Measurements from ENCODE around the gene TUBGCP2.

The TUBGCP2 gene

DNA sequence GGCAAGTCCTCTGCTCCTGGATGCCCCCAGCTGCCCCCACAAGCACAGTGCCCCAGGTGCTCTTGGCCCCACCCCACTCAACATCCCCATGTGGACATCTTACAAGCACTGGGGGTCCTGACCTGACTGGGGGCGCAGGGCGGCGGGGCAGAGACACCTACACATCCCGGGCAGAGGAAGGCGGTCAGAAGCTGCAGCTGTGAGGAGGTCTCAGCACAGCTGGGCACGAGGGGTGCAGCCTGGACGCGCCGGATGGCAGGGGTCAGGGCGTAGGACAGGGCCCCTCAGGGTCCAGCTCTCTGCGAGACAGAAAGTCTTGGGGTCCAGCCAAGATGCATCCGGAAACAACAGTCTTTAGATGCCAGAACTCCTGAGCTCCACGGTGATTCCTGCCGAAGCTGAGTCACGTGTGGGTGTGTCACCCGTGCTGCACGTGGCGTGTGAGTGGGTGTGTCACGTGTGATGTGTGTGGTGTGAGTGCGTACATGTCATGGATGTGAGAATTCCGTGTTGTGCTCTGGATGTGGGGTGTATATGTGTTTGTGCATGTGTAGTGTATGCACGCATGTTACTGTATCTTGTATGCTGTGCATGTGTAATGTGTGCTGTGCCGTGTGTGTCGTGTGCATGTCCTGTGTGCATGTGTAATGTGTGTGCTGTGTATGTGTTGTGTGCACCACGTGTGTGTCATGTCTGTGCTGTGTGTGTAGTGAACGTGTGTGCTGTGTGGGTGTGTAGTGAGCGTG, 65.9 kb downstream of the TUBGCP2 start:
- Histone ChIP-seq H3K4me3 (no peak overlapping the region), H3K4me2 (peak overlapping the region in 9 of 11 experiments; percentile 92 to 99 (median 97); a peak in 18 of 22 replicates), H3K4me1 (peaks cover 39 to 98% (median 89%) of the 10 kb centered on the region in 10 experiments), H3K27ac (no peak overlapping the region), H3K36me3 (no peaks in the 10 kb centered on the region), H3K27me3 (peaks cover 29 to 66% (median 46%) of the 10 kb centered on the region in 11 experiments), H4K20me1 (peaks cover 0 to 24% (median 0%) of the 10 kb centered on the region in 11 experiments; a peak in 8 of 22 replicates), H3K9ac (0 out of 22 replicates have a peak overlapping the region, but pooled peaks of 1 of the 11 experiments have one; percentile 5), H3K9me3 (replicated peaks in 1 of 11) (no peaks in the 10 kb centered on the region)
- no peak for TF ChIP-seq Cebpa-rat (IDR thresholded peaks at IDR 0.05)

GRCh38 chr10:133241501-133242205, 67.0 kb downstream of the TUBGCP2 start:
- no peak for TF ChIP-seq Cebpa-rat (IDR thresholded peaks at IDR 0.05)
- H3K4me2 ChIP-seq = peak overlapping the region; percentile 91 to 99 (median 97)
- H4K20me1 ChIP-seq = peaks cover 0 to 35% (median 8%) of the 10 kb centered on the region in 11 experiments; a peak in 12 of 22 replicates
- H3K4me3 ChIP-seq = peak overlapping the region; percentile 34 to 64 (median 42)
- H3K36me3 ChIP-seq = no peaks in the 10 kb centered on the region
- peaks cover 40 to 78% (median 58%) of the 10 kb centered on the region in 11 experiments for H3K27me3 ChIP-seq
- H3K27ac ChIP-seq = peak overlapping the region in 2 of 11 experiments; percentile 6 to 22; a peak in 1 of 22 replicates
- H3K9me3 ChIP-seq (replicated peaks in 1 of 11) = no peaks in the 10 kb centered on the region
- peak overlapping the region in 10 of 11 experiments; percentile 5 to 68 (median 14); a peak in 11 of 22 replicates for H3K9ac ChIP-seq
- peaks cover 49 to 98% (median 90%) of the 10 kb centered on the region in 10 experiments for H3K4me1 ChIP-seq

- Histone ChIP-seq H3K27ac (no peak overlapping the region), H4K20me1 (peaks cover 0 to 39% (median 10%) of the 10 kb centered on the region in 11 experiments; a peak in 12 of 22 replicates), H3K9me3 (replicated peaks in 1 of 11) (no peaks in the 10 kb centered on the region), H3K4me2 (peak overlapping the region; percentile 46 to 99 (median 93); a peak in 21 of 22 replicates), H3K4me3 (no peak overlapping the region; a peak in 1 of 20 replicates), H3K4me1 (peaks cover 56 to 98% (median 88%) of the 10 kb centered on the region in 10 experiments), H3K9ac (0 out of 22 replicates have a peak overlapping the region, but pooled peaks of 1 of the 11 experiments have one; percentile 25), H3K36me3 (no peaks in the 10 kb centered on the region), H3K27me3 (peaks cover 57 to 91% (median 74%) of the 10 kb centered on the region in 11 experiments)
- TF ChIP-seq Cebpa-rat (IDR thresholded peaks at IDR 0.05) = no peak
These were observed 68.7 kb downstream of the TUBGCP2 start for GRCh38 chr10:133239990-133240389.

GRCh38 chr10:133238466-133238804, 70.2 kb downstream of the TUBGCP2 start:
- Histone ChIP-seq H4K20me1 (peaks cover 0 to 39% (median 10%) of the 10 kb centered on the region in 11 experiments; a peak in 11 of 22 replicates), H3K4me1 (peaks cover 58 to 85% (median 73%) of the 10 kb centered on the region in 10 experiments), H3K4me3 (no peak overlapping the region), H3K4me2 (peak overlapping the region in 4 of 11 experiments; percentile 45 to 88 (median 70); a peak in 5 of 22 replicates), H3K9ac (no peak overlapping the region), H3K36me3 (no peaks in the 10 kb centered on the region), H3K27me3 (peaks cover 71 to 92% (median 85%) of the 10 kb centered on the region in 11 experiments), H3K9me3 (replicated peaks in 1 of 11) (no peaks in the 10 kb centered on the region), H3K27ac (no peak overlapping the region)
- no peak for TF ChIP-seq Cebpa-rat (IDR thresholded peaks at IDR 0.05)

GRCh38 chr10:133237588-133238465, 70.8 kb downstream of the TUBGCP2 start, which contains the start of gene VENTX:
Gene VENTX, plus strand, starts transcription at chr10:133237855. Its CDS starts 60 bp downstream, at chr10:133237915.
- Histone ChIP-seq H3K27ac (no peak within 1 kb of the TSS), H3K4me2 (peak within 1 kb of the TSS; percentile 23 to 88 (median 59)), H3K27me3 (peaks cover 77 to 92% (median 87%) of the 10 kb centered on the region in 11 experiments), H3K9me3 (replicated peaks in 1 of 11) (no peaks in the 10 kb centered on the region), H3K36me3 (no peaks in the 10 kb centered on the region), H3K9ac (peak within 1 kb of the TSS in 2 of 11 experiments; percentile 29 to 47; a peak in 1 of 22 replicates), H3K4me1 (peaks cover 58 to 79% (median 67%) of the 10 kb centered on the region in 10 experiments), H4K20me1 (peaks cover 0 to 39% (median 10%) of the 10 kb centered on the region in 11 experiments; a peak in 11 of 22 replicates), H3K4me3 (peak within 1 kb of the TSS in 7 of 10 experiments; percentile 3 to 57 (median 34); a peak in 11 of 20 replicates)
- no peak for TF ChIP-seq Cebpa-rat (IDR thresholded peaks at IDR 0.05)

DNA sequence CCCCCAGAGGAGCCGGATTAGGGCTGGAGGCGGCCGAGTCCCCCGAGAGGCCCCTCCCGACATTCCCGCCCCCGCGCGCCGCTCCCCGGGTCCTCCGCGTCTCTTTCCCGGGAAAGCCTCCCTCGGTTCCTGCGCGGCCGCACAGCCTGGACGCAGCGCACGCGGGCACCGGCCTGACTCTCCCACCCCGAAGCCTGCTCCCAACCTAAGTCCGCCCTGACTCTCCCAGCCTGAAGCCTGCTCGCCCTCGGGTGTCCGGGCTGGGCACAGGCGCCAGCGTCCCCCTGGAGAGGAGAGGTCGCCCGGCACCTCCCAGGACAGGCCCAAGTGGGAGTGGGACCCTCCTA, 71.5 kb downstream of the TUBGCP2 start:
- Histone ChIP-seq H4K20me1 (peaks cover 0 to 39% (median 10%) of the 10 kb centered on the region in 11 experiments; a peak in 12 of 22 replicates), H3K27ac (no peak overlapping the region), H3K4me2 (peak overlapping the region; percentile 23 to 88 (median 59); a peak in 14 of 22 replicates), H3K4me1 (peaks cover 56 to 75% (median 63%) of the 10 kb centered on the region in 10 experiments), H3K27me3 (peaks cover 83 to 94% (median 90%) of the 10 kb centered on the region in 11 experiments), H3K36me3 (no peaks in the 10 kb centered on the region), H3K9me3 (replicated peaks in 1 of 11) (no peaks in the 10 kb centered on the region), H3K9ac (0 out of 22 replicates have a peak overlapping the region, but pooled peaks of 1 of the 11 experiments have one; percentile 29), H3K4me3 (peak overlapping the region in 3 of 10 experiments; percentile 34 to 52 (median 42); a peak in 3 of 20 replicates)
- TF ChIP-seq Cebpa-rat (IDR thresholded peaks at IDR 0.05) = no peak

GRCh38 chr10:133236401-133237240, 72.1 kb downstream of the TUBGCP2 start:
- peak overlapping the region in 2 of 11 experiments; percentile 29 to 47; a peak in 1 of 22 replicates for H3K9ac ChIP-seq
- peak overlapping the region; percentile 14 to 88 (median 59); a peak in 21 of 22 replicates for H3K4me2 ChIP-seq

More at GRCh38 chr10:133236401-133237240, 72.1 kb downstream of the TUBGCP2 start:
- no peak for TF ChIP-seq Cebpa-rat (IDR thresholded peaks at IDR 0.05)
- Histone ChIP-seq H3K36me3 (no peaks in the 10 kb centered on the region), H3K9me3 (replicated peaks in 1 of 11) (no peaks in the 10 kb centered on the region), H4K20me1 (peaks cover 0 to 36% (median 14%) of the 10 kb centered on the region in 11 experiments; a peak in 13 of 22 replicates), H3K4me3 (peak overlapping the region in 7 of 10 experiments; percentile 3 to 57 (median 34); a peak in 11 of 20 replicates), H3K27me3 (peaks cover 86 to 94% (median 90%) of the 10 kb centered on the region in 11 experiments), H3K4me1 (peaks cover 50 to 75% (median 63%) of the 10 kb centered on the region in 10 experiments), H3K27ac (no peak overlapping the region; a peak in 1 of 22 replicates)

Measured in BLaER1 treated with 17β-estradiol and CSF1 and Interleukin-3, amounts not matched to agents 10 nM and 100 nM (cell line).